ENCODE results near the gene ALG8.
"Not testable (repeated sequence)": the region's sequence is repeated elsewhere in the genome, so short reads cannot be mapped to it uniquely, and the experiment has no call there.

ALG8 gene

GRCh38 chr11:78100261-78100660, 39.2 kb downstream of the ALG8 start:
- no peak for FAIRE-seq

- no peak for FAIRE-seq
Measured at GRCh38 chr11:78099666-78100065, 39.8 kb downstream of the ALG8 start.

GRCh38 chr11:78097666-78098385, 41.6 kb downstream of the ALG8 start:
- no peak for FAIRE-seq

GRCh38 chr11:78094250-78094649, 45.2 kb downstream of the ALG8 start:
- no peak for FAIRE-seq

- not testable (repeated sequence) for FAIRE-seq
Measured at GRCh38 chr11:78086521-78087074, 52.8 kb downstream of the ALG8 start.

GRCh38 chr11:78085972-78086371, 53.5 kb downstream of the ALG8 start:
- no peak for FAIRE-seq

- FAIRE-seq = not testable (repeated sequence)
Measured at GRCh38 chr11:78084506-78084905, 54.9 kb downstream of the ALG8 start.

- FAIRE-seq = no peak
Measured at GRCh38 chr11:78083021-78083420, 56.4 kb downstream of the ALG8 start.

GRCh38 chr11:78082146-78082545, 57.3 kb downstream of the ALG8 start:
- FAIRE-seq = no peak

- FAIRE-seq = no peak
Measured at GRCh38 chr11:78081583-78081982, 57.8 kb downstream of the ALG8 start.

GRCh38 chr11:78080818-78081495, 58.5 kb downstream of the ALG8 start:
- FAIRE-seq = no peak

- no peak for FAIRE-seq
Measured at GRCh38 chr11:78080084-78080817, 59.2 kb downstream of the ALG8 start.

GRCh38 chr11:78079232-78080083, 60.0 kb downstream of the ALG8 start, which contains the start of gene NDUFC2:
NDUFC2 (minus strand) TSS chr11:78079862; CDS start chr11:78079744, 118 bp downstream.
- no peak for FAIRE-seq

GRCh38 chr11:78078218-78079167, 60.9 kb downstream of the ALG8 start:
- FAIRE-seq = no peak

GRCh38 chr11:78077592-78077991, 61.8 kb downstream of the ALG8 start:
- FAIRE-seq = not testable (repeated sequence)

GRCh38 chr11:78076733-78077403, 62.6 kb downstream of the ALG8 start:
- no peak for FAIRE-seq

GRCh38 chr11:78074756-78075155, 64.7 kb downstream of the ALG8 start:
- FAIRE-seq = no peak

GRCh38 chr11:78072455-78072854, 67.0 kb downstream of the ALG8 start:
- no peak for FAIRE-seq

GRCh38 chr11:78071717-78072116, 67.7 kb downstream of the ALG8 start:
- no peak for FAIRE-seq

- FAIRE-seq = no peak
Measured at GRCh38 chr11:78070621-78071020, 68.8 kb downstream of the ALG8 start.

GRCh38 chr11:78069465-78069864, 70.0 kb downstream of the ALG8 start:
- FAIRE-seq = no peak

Data from G401.6 (cell line).